Dendritic cell treated with granulocyte-macrophage colony-stimulating factor and Interleukin-4, amounts not matched to agents 40 ng/mL and 50 ng/mL, for 4 days (primary cell): ENCODE results near the gene RASSF7.

ENCODE experiments used
- H3K27ac Mint-ChIP-seq: one replicate; pipeline ENCODE4 v1.8.0; 2022; ENCODE audit warnings: mild to moderate bottlenecking, mixed read lengths
- H3K27me3 Mint-ChIP-seq: one replicate; pipeline ENCODE4 v1.8.0; 2022; ENCODE audit warnings: mild to moderate bottlenecking, mixed read lengths
- H3K36me3 Mint-ChIP-seq: one replicate; pipeline ENCODE4 v1.8.0; 2022; ENCODE audit warnings: low read depth, mixed read lengths
- H3K4me1 Mint-ChIP-seq: one replicate; pipeline ENCODE4 v1.8.0; 2022; ENCODE audit warnings: low read depth, mixed read lengths
- H3K4me3 Mint-ChIP-seq: one replicate; pipeline ENCODE4 v1.8.0; 2022; ENCODE audit warnings: mild to moderate bottlenecking, moderate library complexity, mixed read lengths
- H3K9me3 Mint-ChIP-seq: one replicate; pipeline ENCODE4 v1.8.0; 2022; ENCODE audit warnings: mixed read lengths
- intact Hi-C: fragments of 100-400 bp; cut with micrococcal nuclease; formaldehyde crosslinking; loops from one replicate; pipeline ENCODE4 v1.15.0; 2022

Gene RASSF7

DNA sequence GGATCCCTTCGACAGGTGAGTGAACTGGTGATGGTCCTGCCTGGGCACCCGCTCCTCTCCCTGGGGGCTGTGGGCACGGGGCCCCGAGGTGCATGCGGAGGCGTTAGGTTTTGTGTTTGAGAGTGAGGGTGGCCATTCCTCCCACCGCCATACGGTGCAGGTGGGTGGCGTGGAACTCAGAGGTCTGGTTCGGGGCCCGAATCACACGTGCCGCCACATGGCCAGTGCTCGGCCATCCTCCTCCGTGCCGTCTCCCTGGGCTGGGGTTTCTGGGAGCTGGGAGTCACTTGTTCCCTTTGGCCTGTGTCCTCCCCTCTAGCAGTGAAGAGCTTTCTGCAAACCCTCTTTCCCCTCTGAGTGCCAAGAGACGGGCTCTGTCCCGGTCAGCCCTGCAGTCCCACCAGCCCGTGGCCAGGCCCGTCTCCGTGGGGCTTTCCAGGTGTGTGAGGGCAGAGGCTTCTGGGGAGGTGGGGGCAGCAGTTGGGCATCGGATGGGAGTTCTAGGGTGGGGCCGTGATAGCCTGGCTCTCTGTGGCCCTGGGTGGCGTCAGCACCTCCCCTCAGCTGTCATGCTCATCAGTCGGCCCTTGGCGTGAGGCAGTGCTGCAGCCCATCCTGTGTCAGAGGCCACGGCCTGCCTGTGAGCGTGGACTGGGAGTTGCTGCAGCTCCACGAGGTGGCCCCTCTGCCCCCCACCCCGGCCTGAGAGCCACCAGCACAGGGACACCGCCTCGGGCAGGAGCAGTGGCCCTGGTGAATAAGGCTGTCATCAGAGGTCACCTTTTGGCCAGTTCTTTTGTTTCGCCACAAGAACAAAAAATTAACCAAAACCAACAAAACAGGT is 44.7 kb downstream of the RASSF7 start:
- H3K4me3 Mint-ChIP-seq: no peak overlapping the region
- no peaks in the 10 kb centered on the region for H3K4me1 Mint-ChIP-seq
- no peaks in the 10 kb centered on the region for H3K27me3 Mint-ChIP-seq
- H3K36me3 Mint-ChIP-seq: peaks cover 100% of the 10 kb centered on the region
- no peak overlapping the region for H3K27ac Mint-ChIP-seq
- intact Hi-C loops: no loop called here
- H3K9me3 Mint-ChIP-seq: no peaks in the 10 kb centered on the region

- intact Hi-C loops: no loop called here
- no peak overlapping the region for H3K27ac Mint-ChIP-seq
- no peaks in the 10 kb centered on the region for H3K27me3 Mint-ChIP-seq
Observed at GRCh38 chr11:606245-606644, 45.5 kb downstream of the RASSF7 start.

GRCh38 chr11:607020-607780 is 46.4 kb downstream of the RASSF7 start:
- Mint-ChIP-seq H3K9me3 (no peaks in the 10 kb centered on the region), H3K27ac (no peak overlapping the region), H3K4me1 (peaks cover 3% of the 10 kb centered on the region), H3K27me3 (no peaks in the 10 kb centered on the region), H3K4me3 (no peak overlapping the region), H3K36me3 (peaks cover 100% of the 10 kb centered on the region)
- intact Hi-C loops: no loop called here

More at GRCh38 chr11:606245-606644, 45.5 kb downstream of the RASSF7 start:
- H3K4me1 Mint-ChIP-seq: no peaks in the 10 kb centered on the region
- no peaks in the 10 kb centered on the region for H3K9me3 Mint-ChIP-seq
- peaks cover 100% of the 10 kb centered on the region for H3K36me3 Mint-ChIP-seq
- H3K4me3 Mint-ChIP-seq: no peak overlapping the region

DNA sequence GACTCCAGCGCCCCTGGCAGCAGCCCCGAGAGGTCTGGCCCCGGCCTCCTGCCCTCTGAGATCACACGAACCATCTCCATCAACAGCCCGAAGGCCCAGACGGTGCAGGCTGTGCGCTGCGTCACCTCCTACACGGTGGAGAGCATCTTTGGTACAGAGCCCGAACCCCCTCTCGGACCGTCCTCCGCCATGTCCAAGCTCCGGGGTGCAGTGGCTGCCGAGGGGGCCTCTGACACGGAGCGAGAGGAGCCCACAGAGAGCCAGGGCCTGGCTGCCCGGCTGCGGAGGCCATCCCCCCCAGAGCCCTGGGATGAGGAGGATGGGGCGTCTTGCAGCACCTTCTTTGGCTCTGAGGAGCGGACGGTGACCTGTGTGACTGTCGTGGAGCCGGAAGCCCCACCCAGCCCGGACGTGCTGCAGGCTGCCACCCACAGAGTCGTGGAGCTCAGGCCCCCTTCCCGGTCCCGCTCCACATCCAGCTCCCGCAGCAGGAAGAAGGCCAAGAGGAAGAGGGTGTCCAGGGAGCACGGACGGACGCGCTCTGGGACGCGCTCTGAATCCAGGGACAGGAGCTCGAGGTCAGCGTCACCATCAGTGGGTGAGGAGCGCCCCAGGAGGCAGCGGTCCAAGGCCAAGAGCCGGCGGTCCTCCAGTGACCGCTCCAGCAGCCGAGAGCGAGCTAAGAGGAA is 47.3 kb downstream of the RASSF7 start:
- Mint-ChIP-seq H3K9me3 (no peaks in the 10 kb centered on the region), H3K4me3 (no peak overlapping the region), H3K4me1 (peaks cover 12% of the 10 kb centered on the region), H3K27me3 (no peaks in the 10 kb centered on the region), H3K27ac (peak overlapping the region; percentile 6), H3K36me3 (peaks cover 100% of the 10 kb centered on the region)
- intact Hi-C loops: no loop called here

- intact Hi-C loops: no loop called here
- H3K9me3 Mint-ChIP-seq: no peaks in the 10 kb centered on the region
- H3K27ac Mint-ChIP-seq: peak overlapping the region; percentile 6
- peaks cover 19% of the 10 kb centered on the region for H3K4me1 Mint-ChIP-seq
- H3K36me3 Mint-ChIP-seq: peaks cover 100% of the 10 kb centered on the region
- H3K27me3 Mint-ChIP-seq: no peaks in the 10 kb centered on the region
- H3K4me3 Mint-ChIP-seq: no peak overlapping the region
Observed at GRCh38 chr11:608791-609251, 48.1 kb downstream of the RASSF7 start.

- Mint-ChIP-seq H3K4me1 (peaks cover 25% of the 10 kb centered on the region), H3K4me3 (no peak overlapping the region), H3K27ac (no peak overlapping the region), H3K27me3 (no peaks in the 10 kb centered on the region), H3K9me3 (no peaks in the 10 kb centered on the region), H3K36me3 (peaks cover 100% of the 10 kb centered on the region)
- intact Hi-C loops: no loop called here
Observed at GRCh38 chr11:609341-609811, 48.6 kb downstream of the RASSF7 start.

- intact Hi-C loops: no loop called here
- no peaks in the 10 kb centered on the region for H3K27me3 Mint-ChIP-seq
Observed at GRCh38 chr11:610146-610801, 49.5 kb downstream of the RASSF7 start.

DNA sequence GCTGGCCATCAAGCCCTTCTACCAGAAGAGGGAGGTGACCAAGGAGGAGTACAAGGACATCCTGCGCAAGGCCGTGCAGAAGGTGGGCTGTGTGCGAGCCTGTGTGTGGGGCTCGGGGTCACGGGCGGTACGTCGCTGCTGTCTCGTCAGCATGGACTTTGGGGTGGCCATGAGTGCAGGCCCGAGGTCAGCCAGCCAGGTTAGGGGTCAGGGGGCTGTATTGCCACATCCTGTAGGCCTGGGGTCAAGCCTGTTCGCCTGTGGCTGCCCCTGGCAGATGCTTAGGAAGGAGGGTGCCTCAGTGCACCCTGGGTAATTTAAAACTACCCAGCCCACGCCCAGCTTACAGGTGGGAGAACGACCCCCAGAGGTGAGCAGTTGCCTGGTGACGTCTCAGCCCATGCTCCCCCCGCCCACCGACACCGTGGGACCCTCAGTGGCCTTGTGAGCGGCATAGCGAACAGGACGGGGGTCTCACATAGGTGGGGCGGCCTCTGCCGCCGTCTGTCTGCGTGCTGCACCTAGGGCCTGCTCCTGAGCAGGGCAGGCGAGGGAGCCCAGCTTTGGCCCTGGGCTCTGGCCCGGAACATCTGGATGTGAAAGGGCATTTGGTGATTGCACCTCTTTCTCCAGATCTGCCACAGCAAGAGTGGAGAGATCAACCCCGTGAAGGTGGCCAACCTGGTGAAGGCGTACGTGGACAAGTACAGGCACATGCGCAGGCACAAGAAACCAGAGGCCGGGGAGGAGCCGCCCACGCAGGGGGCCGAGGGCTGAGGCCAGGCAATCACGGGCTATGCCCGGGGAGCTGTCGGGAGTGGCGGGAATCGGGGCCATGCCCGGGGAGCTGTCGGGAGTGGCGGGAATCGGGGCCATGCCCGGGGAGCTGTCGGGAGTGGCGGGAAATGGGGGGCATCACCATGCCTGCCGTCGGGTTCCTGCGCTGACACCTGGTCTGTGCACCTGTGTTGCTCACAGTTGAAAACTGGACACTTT is 50.5 kb downstream of the RASSF7 start:
- H3K27ac Mint-ChIP-seq: peak overlapping the region; percentile 39
- H3K36me3 Mint-ChIP-seq: peaks cover 94% of the 10 kb centered on the region
- H3K4me1 Mint-ChIP-seq: peaks cover 33% of the 10 kb centered on the region
- intact Hi-C loops: no loop called here
- no peaks in the 10 kb centered on the region for H3K27me3 Mint-ChIP-seq
- H3K9me3 Mint-ChIP-seq: no peaks in the 10 kb centered on the region
- H3K4me3 Mint-ChIP-seq: no peak overlapping the region

More at GRCh38 chr11:610146-610801, 49.5 kb downstream of the RASSF7 start:
- Mint-ChIP-seq H3K27ac (peak overlapping the region; percentile 39), H3K4me1 (peaks cover 31% of the 10 kb centered on the region), H3K4me3 (no peak overlapping the region), H3K9me3 (no peaks in the 10 kb centered on the region), H3K36me3 (peaks cover 100% of the 10 kb centered on the region)

GRCh38 chr11:612201-612960 is 51.6 kb downstream of the RASSF7 start:
- H3K4me1 Mint-ChIP-seq: peaks cover 44% of the 10 kb centered on the region
- H3K36me3 Mint-ChIP-seq: peaks cover 83% of the 10 kb centered on the region
- intact Hi-C loops: no loop called here
- H3K9me3 Mint-ChIP-seq: no peaks in the 10 kb centered on the region
- H3K4me3 Mint-ChIP-seq: no peak overlapping the region
- no peaks in the 10 kb centered on the region for H3K27me3 Mint-ChIP-seq
- H3K27ac Mint-ChIP-seq: peak overlapping the region; percentile 20

GRCh38 chr11:612961-613300 is 52.2 kb downstream of the RASSF7 start:
- Mint-ChIP-seq H3K9me3 (no peaks in the 10 kb centered on the region), H3K36me3 (peaks cover 81% of the 10 kb centered on the region), H3K27ac (peak overlapping the region; percentile 95), H3K4me1 (peaks cover 45% of the 10 kb centered on the region), H3K27me3 (no peaks in the 10 kb centered on the region), H3K4me3 (no peak overlapping the region)
- intact Hi-C loops: no loop called here

DNA sequence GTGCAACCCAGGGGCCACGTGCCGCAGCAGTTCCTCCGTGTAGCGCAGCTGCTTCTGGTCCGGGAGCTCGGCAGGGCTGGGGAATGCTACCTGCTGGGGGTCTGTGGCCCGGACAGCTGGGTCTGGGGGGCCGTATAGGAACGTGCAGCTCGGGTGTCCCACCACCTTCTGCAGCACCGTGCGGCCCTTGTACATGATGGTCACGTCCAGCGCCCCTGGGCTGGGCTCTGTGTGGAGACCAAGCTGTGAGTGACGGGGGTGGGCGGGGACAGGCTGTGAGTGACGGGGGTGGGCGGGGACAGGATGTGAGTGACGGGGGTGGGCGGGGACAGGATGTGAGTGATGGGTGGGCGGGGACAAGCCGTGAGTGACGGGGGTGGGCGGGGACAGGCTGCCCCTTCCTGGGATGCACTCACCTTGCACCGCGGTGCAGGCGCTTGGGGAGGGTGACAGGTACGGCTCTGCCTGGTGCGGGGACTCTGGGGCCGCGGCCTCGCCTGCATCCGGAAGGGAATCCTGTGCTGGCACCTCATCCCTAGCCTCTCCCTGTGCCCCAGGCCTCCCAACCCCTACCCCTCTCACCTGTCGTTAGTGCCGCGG is 52.7 kb downstream of the RASSF7 start:
- peak overlapping the region; percentile 95 for H3K27ac Mint-ChIP-seq
- peaks cover 81% of the 10 kb centered on the region for H3K36me3 Mint-ChIP-seq
- no peaks in the 10 kb centered on the region for H3K27me3 Mint-ChIP-seq
- peaks cover 50% of the 10 kb centered on the region for H3K4me1 Mint-ChIP-seq
- no peaks in the 10 kb centered on the region for H3K9me3 Mint-ChIP-seq
- H3K4me3 Mint-ChIP-seq: peak overlapping the region; percentile 2
- intact Hi-C loops: no loop called here
